Lower lobe of right lung (tissue), 2 donors: ENCODE measurements around the gene C20orf141. TPM values are rescaled to one million over a fixed set of nuclear protein-coding genes. Genes with fewer than 3 reads are reported as not detected.

Source experiments
- ATAC-seq, 2 donors: fragments of 200-7000 bp; cut with Tn5 transposase; one replicate each; pipeline ENCODE4 v1.9.1; 2020 to 2022; ENCODE audit warnings: mild to moderate bottlenecking in 2 of 2, moderate library complexity in 2 of 2
- DNase-seq: peaks from one replicate; pipeline ENCODE4 v3.0.0-alpha.2; 2020
- H3K27ac ChIP-seq: fragments of 200-600 bp; one replicate; pipeline ENCODE4 v1.8.0; 2022
- H3K27me3 ChIP-seq: fragments of 200-600 bp; one replicate; pipeline ENCODE4 v1.8.0; 2022; ENCODE audit warnings: low read depth
- H3K36me3 ChIP-seq: fragments of 200-600 bp; one replicate; pipeline ENCODE4 v1.8.0; 2022; ENCODE audit warnings: mild to moderate bottlenecking
- H3K4me1 ChIP-seq: fragments of 200-600 bp; one replicate; pipeline ENCODE4 v1.8.0; 2022
- H3K4me3 ChIP-seq: fragments of 200-600 bp; one replicate; pipeline ENCODE4 v1.8.0; 2022; ENCODE audit warnings: mild to moderate bottlenecking
- H3K9me3 ChIP-seq: fragments of 200-600 bp; one replicate; pipeline ENCODE4 v1.8.0; 2022
- CTCF ChIP-seq: fragments of 200-600 bp; IDR thresholded peaks from one replicate; pipeline ENCODE4 v1.8.0; 2022; ENCODE audit warnings: antibody characterized with exemption, mild to moderate bottlenecking
- intact Hi-C: fragments of 100-400 bp; cut with DNase I; formaldehyde crosslinking; loops from one replicate; pipeline ENCODE4 v1.11.0; 2022
- total RNA-seq: library from RNA; stranded (reverse); fragmentation: NEBNext Ultra II Directional; extraction: Animal tissue kit (Norgen Biotek cat#: 25700); gene quantifications from one replicate; pipeline ENCODE4 v1.2.1, GENCODE V29; 2021
- donor health status: DM: no; HTN: yes; CAD: no; lungs with severe emphysema.

The C20orf141 gene
- total RNA-seq, 1 donor from 2014 or later: not detected

GRCh38 chr20:2801286-2801728 lies 13.5 kb upstream of the C20orf141 start:
- Histone ChIP-seq H3K27me3 (peaks cover 86% of the 10 kb centered on the region), H3K4me1 (peaks cover 24% of the 10 kb centered on the region), H3K4me3 (no peak overlapping the region), H3K36me3 (no peaks in the 10 kb centered on the region), H3K9me3 (no peaks in the 10 kb centered on the region), H3K27ac (no peak overlapping the region)
- intact Hi-C loops: no loop called here
- DNase-seq (no peak), ATAC-seq (no peak)
- no peak for TF ChIP-seq CTCF

DNA sequence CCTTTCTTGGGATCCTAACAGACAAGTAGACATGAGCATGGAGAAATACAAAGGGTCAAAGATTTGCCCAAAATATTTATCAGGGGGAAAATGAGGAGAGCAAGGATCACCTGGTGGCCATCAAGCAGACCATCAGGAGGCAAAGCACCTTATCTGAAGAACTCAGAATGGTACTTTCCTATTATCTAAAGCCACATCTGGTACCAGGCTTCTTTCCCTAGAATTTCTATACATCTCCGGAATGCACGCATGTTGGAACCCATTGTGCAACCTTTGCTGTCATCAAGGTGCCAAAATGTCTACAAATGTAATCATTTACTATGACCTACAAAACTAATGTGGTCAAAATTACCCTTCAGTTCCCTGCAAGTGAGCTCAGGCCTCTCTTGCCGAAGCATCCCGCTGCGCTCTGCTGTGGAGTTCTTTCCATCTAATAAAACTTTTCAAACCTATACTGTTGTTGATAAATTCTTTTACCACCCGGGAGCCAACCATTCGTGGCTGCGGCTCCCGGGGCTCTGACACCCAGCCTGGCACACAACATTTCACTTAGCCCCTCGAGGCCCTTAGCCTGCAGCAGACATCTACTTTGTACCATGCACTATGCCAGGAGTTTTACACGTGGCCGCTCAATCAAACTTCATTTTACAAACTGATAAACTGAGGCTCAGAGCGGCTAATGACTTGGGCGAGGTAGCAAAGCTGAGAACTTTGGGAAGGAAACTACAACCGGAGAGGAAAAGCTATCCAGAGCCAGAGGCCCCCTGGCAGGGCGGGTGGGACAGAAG lies 10.6 kb upstream of the C20orf141 start:
- H3K36me3 ChIP-seq: no peaks in the 10 kb centered on the region
- peaks cover 22% of the 10 kb centered on the region for H3K4me1 ChIP-seq
- TF ChIP-seq CTCF: no peak
- H3K27ac ChIP-seq: no peak overlapping the region
- H3K9me3 ChIP-seq: no peaks in the 10 kb centered on the region
- H3K27me3 ChIP-seq: peaks cover 87% of the 10 kb centered on the region
- DNase-seq (no peak), ATAC-seq (no peak)
- H3K4me3 ChIP-seq: no peak overlapping the region
- intact Hi-C loops: no loop called here

GRCh38 chr20:2804852-2805688 lies 9.7 kb upstream of the C20orf141 start:
- Histone ChIP-seq H3K27ac (no peak overlapping the region), H3K4me3 (no peak overlapping the region), H3K4me1 (peaks cover 15% of the 10 kb centered on the region), H3K36me3 (no peaks in the 10 kb centered on the region), H3K9me3 (no peaks in the 10 kb centered on the region), H3K27me3 (peaks cover 79% of the 10 kb centered on the region)
- TF ChIP-seq CTCF: no peak
- no peak for DNase-seq
- intact Hi-C loops: no loop called here
- ATAC-seq: peak; percentile 33 to 48

DNA sequence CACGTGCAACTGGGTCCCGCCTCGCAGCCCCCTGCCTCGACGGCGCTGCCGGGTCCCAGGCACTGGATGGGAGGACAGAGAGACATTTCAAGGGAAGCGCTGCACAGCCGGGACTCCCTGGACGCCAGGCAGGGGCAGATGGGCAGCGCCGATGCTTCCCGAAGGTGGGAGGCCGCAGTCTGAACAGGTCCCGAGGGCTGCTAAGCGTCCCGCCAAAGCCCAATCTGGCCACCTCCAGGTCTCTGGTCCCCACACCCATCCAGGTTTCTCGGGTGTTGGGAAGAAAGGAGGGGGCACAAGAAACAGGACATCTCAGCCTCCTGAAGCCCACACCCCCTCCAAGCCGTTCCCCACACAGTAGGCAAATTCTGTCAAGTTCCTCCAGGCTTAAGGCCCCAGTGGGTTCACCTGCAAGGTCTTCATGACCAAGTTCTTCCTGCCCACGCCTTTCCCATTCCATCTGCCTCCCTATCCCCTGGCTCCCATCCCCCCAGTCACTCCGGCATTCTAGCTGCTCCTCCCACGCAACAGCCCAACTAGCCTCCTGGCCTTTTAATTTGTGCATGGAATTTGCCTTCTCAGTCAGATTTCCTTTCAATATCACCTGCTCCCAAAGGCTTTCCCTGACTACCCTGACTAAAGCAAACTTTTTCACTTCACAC lies 9.0 kb upstream of the C20orf141 start:
- Histone ChIP-seq H3K4me1 (peaks cover 8% of the 10 kb centered on the region), H3K27ac (no peak overlapping the region), H3K4me3 (no peak overlapping the region), H3K36me3 (no peaks in the 10 kb centered on the region), H3K9me3 (no peaks in the 10 kb centered on the region), H3K27me3 (peaks cover 71% of the 10 kb centered on the region)
- ATAC-seq: peak in 1 of 2 donors; percentile 36
- no peak for TF ChIP-seq CTCF
- no peak for DNase-seq
- intact Hi-C loops: no loop called here

DNA sequence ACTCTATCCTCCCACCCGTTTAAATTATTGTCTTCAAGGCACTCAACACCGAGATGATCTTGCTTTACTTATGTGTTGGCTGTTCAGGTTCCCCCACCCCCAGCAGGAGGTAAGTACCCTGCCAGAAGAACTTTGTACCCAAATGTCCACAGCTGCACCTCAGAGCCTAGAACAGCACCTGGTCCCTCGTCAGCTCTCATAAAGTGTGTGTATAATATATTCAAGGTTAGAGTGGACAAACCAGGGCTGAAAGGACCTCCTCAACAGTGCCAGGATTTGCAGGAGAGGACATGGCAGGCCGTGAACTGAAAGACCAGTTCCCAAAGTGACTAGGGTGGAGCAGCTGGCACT lies 8.5 kb upstream of the C20orf141 start:
- TF ChIP-seq CTCF: no peak
- Histone ChIP-seq H3K4me1 (peaks cover 2% of the 10 kb centered on the region), H3K36me3 (no peaks in the 10 kb centered on the region), H3K4me3 (no peak overlapping the region), H3K27ac (no peak overlapping the region), H3K9me3 (no peaks in the 10 kb centered on the region), H3K27me3 (peaks cover 66% of the 10 kb centered on the region)
- ATAC-seq (no peak), DNase-seq (no peak)
- intact Hi-C loops: no loop called here
